Ovary (tissue), 3 donors: ENCODE results near the gene RSPH10B2.
"Not testable (repeated sequence)": the region's sequence is repeated elsewhere in the genome, so short reads cannot be mapped to it uniquely, and the experiment has no call there.

Experiments
- CTCF ChIP-seq, 3 donors: fragments of 450-650 bp in 2 of 3; fragments of 200-600 bp in 1 of 3; IDR thresholded peaks; one replicate each; pipeline versions ENCODE4 v1.5.1 to v1.8.0; 2016 to 2022; ENCODE audit warnings: antibody characterized with exemption in 3 of 3, mild to moderate bottlenecking in 1 of 3
- POLR2A ChIP-seq: fragments of 450-650 bp; IDR thresholded peaks from one replicate; pipeline ENCODE4 v1.6.1; 2017; ENCODE audit warnings: antibody characterized with exemption, mild to moderate bottlenecking, moderate library complexity
- donor health status: DM: no; HTN: no; CAD: no.

GRCh38 chr7:6847751-6848150 is 93.8 kb downstream of the RSPH10B2 start:
- TF ChIP-seq CTCF (IDR thresholded peaks at IDR 0.05); POLR2A: not testable (repeated sequence)
